Measurements from ENCODE around the gene COL6A6.
A peak's percentile ranks its signal among the peaks of the same experiment; 100 is the strongest.
"Not testable (repeated sequence)": the region's sequence is repeated elsewhere in the genome, so short reads cannot be mapped to it uniquely, and the experiment has no call there.

Gene COL6A6

GRCh38 chr3:130539005-130539404 lies 22.0 kb downstream of the COL6A6 start:
- DNase-seq: peak; percentile 63

DNA sequence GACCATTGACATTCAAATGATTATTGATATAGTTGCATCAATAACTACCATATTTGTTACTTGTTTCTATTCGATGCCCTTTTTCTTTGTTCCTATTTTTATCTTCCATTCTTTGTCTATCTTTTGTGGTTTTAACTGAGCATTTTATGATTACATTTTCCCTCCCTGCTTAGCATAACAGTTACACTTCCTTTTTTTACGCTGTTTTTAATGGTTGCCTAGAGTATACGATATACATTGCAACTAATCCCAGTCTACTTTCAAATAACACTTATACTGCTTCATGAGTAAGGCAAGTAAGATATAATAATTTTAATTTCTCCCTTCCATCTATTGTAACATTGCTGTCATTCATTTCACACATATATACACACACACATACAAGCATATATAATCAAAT lies 26.3 kb downstream of the COL6A6 start:
- DNase-seq: no peak

GRCh38 chr3:130546920-130547679 lies 30.1 kb downstream of the COL6A6 start:
- no peak for DNase-seq

- DNase-seq: not testable (repeated sequence)
Observed at GRCh38 chr3:130547680-130548065, 30.7 kb downstream of the COL6A6 start.

DNA sequence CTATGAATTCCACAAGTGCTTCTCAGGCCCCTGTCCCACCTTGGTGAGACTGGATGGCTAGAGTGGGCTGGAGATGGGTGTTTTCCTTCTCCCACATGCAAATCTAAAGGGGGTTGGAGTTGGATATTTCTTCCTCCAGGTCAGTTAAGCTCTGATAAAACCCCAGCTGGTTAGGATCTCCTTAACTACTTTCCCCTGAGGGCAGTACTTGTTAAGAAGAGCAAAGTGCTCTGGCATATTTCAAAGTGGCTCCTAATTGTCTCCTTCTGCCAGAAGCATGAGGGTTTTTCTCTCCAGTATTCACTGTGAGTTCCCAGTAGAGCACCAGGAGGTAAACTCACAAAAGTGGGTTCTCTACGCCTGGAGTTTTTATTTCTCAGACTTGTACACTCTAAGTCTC lies 31.4 kb downstream of the COL6A6 start:
- DNase-seq: no peak

- DNase-seq: no peak
Observed at GRCh38 chr3:130557336-130558035, 40.5 kb downstream of the COL6A6 start.

GRCh38 chr3:130558366-130558765 lies 41.4 kb downstream of the COL6A6 start:
- DNase-seq: no peak

DNA sequence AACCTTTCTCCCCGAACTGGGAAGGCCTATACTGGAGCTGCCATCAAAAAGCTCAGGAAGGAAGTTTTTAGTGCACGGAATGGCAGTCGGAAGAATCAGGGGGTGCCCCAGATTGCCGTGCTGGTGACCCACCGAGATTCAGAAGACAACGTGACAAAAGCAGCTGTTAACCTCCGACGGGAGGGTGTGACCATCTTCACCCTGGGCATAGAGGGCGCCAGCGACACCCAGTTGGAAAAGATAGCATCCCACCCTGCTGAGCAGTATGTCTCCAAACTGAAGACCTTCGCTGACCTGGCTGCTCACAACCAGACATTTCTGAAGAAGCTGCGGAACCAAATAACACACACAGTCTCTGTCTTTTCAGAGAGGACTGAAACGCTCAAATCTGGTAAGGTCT lies 48.2 kb downstream of the COL6A6 start:
- no peak for DNase-seq
